Stimulated activated CD8-positive, alpha-beta memory T cell treated with anti-CD3 and anti-CD28 coated beads, Interleukin-15, amount 100 ng/mL, for 4 hours (primary cell): ENCODE measurements around the gene IRF2BP2.

Source experiments
- DNase-seq, 2 donors: peaks; one replicate each; pipeline ENCODE4 v3.0.0-alpha.2; 2020; ENCODE audit warnings: low read depth in 2 of 2

Gene IRF2BP2

GRCh38 chr1:234556245-234556943 is 53.6 kb downstream of the IRF2BP2 start:
- no peak for DNase-seq

DNA sequence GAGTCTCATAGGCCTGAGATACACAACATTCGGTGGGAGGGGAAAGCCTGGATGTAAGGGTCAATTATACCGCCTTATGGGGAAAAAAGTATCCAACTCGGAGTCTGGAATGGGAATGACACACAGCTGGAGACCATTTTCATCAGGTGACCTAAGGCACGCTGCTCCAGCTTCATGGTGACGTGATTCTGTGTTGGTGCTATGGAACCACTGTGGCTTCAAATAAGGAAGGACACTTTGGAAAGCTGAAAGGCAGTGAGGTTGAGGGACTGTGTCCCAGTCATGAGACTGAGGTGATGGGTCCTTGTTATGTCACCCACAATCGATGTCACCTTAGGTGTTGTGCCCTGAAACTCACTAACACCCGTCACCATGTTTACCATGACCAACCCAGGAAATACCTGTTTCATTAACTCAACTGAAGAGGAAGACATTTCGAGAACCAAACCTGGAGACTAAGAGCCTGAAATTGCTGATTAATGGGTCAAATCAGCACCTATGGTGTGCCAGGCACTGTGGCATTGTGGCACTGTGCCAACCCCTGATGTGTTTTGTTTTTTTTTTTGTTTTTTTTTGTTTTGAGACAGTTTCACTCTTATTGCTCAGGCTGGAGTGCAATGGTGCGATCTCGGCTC is 54.5 kb downstream of the IRF2BP2 start:
- no peak for DNase-seq

DNA sequence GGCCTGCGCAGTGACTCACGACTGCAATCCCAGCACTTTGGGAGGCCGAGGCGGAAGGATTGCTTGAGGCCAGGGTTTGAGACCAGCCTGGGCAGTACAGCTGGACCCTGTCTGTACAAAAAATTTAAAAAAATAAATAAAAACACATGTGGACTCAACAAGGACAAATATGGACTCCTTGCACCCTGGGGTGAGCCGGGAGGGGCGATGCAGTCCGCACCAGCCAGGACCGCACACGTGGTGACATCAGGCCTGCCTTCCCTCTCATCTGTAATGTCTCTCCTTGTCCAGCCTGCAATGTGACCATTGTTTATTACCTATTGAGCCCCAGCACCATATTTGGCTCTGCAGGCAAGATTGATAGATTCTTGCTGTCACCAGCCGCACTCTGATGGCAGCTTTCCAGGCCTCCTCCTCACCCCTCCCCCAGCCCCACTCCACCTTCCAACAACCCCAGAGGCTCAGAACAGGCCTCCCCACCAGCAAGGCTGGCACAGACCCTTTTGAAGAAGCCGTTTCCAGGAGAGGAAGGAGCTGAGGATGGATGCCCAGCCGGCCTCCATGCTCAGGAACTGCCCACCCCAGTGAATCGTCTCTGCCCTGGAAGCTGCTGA is 55.2 kb downstream of the IRF2BP2 start:
- no peak for DNase-seq
